ENCODE measurements around the gene WASF2.
"Not testable (repeated sequence)": the region's sequence is repeated elsewhere in the genome, so short reads cannot be mapped to it uniquely, and the experiment has no call there.

The WASF2 gene

DNA sequence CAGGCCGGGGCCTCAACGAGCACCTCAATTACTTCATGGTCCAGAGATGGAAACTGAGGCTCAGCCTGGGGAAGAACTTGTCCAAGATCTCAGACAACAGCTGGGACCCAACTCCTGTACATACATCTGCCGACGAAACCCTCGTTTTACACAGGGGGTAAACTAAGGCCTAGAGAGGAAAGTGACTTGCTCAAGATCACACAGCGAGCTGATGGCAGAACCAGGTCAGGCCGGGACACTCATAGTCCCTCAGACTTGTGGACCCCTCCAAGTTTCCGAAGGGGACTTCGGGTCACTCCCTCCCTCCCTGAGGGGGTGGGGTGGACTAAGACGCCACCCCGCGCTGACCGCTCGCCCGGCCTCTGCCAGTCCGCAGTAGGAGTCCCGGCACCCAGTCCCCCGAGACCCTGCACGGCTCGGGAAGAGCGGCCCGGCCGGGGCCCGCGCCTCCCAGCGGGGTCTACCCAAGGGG is 430 bp downstream of the WASF2 start:
- H3K27me3 ChIP-seq (ENCODE audit: control insufficient read depth in 1 of 2, insufficient read depth in 2 of 2, low read length in 2 of 2): no peaks in the 10 kb centered on the region
- H3K4me3 ChIP-seq (ENCODE audit: low read length in 2 of 2): peak overlapping the region; percentile 89 to 99
- H3K27ac ChIP-seq (ENCODE audit: low read length): peak overlapping the region; percentile 94
- no peaks in the 10 kb centered on the region for H3K36me3 ChIP-seq (ENCODE audit: control insufficient read depth in 2 of 2, insufficient read depth in 2 of 2, low read length in 2 of 2)
- peaks cover 32% of the 10 kb centered on the region for H3K4me1 ChIP-seq (ENCODE audit: control insufficient read depth, insufficient read depth, low read length)
- H3K9me3 ChIP-seq (ENCODE audit: control insufficient read depth in 2 of 2, low read length in 2 of 2): no peaks in the 10 kb centered on the region
- peak overlapping the region; percentile 96 to 99 for H3K9ac ChIP-seq (ENCODE audit: low read length in 2 of 2)

DNA sequence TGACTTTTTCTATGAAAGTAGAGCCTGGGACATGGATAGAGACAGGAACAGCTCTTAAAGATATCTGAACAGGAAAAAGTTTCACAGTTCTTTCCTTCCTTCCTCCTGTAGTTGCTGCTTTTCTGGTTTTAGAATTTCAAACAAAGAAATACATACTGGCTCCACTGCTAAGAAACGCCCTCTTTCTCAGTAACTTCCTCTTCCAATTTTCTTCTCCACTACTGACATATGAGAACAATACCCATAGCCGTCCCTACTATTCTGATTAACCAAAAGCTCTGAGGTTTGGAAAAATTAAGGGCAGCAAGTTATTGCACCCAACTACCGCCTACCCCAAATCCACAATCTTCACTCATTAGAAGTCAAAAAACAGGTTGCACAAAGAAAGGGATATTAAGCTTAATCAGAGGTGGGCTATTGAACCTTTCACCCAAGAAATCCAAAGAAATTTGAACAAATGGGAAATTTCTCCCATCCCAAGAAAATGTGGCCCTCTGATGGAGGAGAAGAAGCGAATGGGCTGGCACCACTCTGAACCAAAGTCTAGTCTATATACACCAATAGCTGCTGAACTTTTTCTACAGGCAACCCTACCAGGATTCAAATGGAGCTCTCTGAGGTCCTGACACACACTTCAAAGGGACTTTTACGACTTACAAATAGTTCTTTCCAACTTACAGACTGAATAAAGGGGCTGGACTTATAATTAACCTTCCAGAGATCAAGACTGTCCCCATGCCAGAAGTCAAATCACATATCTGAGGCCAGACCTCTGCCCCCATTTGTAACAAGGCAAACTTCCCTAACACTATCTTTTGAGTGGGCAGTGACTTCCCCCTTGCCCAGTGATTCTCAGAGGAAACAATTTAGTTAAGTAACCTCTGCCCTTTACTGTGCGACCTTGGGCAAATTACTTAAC is 1.7 kb downstream of the WASF2 start:
- H3K27me3 ChIP-seq (ENCODE audit: control insufficient read depth in 1 of 2, insufficient read depth in 2 of 2, low read length in 2 of 2): no peaks in the 10 kb centered on the region
- peak overlapping the region; percentile 94 for H3K27ac ChIP-seq (ENCODE audit: low read length)
- H3K4me3 ChIP-seq (ENCODE audit: low read length in 2 of 2): peak overlapping the region; percentile 89 to 99
- peak overlapping the region; percentile 65 to 99 for H3K9ac ChIP-seq (ENCODE audit: low read length in 2 of 2)
- peaks cover 32% of the 10 kb centered on the region for H3K4me1 ChIP-seq (ENCODE audit: control insufficient read depth, insufficient read depth, low read length)
- H3K9me3 ChIP-seq (ENCODE audit: control insufficient read depth in 2 of 2, low read length in 2 of 2): no peaks in the 10 kb centered on the region
- no peaks in the 10 kb centered on the region for H3K36me3 ChIP-seq (ENCODE audit: control insufficient read depth in 2 of 2, insufficient read depth in 2 of 2, low read length in 2 of 2)

DNA sequence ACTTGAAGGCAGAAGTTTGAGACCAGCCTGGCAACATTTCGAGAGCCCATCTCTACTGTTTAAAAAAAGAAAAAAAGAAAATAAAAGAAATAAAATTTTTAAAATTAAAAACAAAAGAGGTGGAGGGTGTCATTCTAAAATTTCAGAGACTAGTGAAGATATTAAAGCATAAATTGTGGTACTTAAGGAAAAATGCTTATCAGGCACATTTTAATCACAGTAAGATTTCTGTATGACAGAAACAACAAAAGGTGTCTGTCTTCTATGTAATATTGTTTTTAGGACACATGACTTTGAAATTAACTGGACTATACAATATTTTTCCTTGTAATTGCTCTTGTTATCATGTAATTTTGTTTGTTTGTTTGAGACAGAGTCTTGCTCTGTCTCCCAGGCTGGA is 4.6 kb downstream of the WASF2 start:
- no peak overlapping the region for H3K9ac ChIP-seq (ENCODE audit: low read length in 2 of 2)
- no peak overlapping the region for H3K27ac ChIP-seq (ENCODE audit: low read length)
- no peak overlapping the region for H3K4me3 ChIP-seq (ENCODE audit: low read length in 2 of 2)
- no peaks in the 10 kb centered on the region for H3K27me3 ChIP-seq (ENCODE audit: control insufficient read depth in 1 of 2, insufficient read depth in 2 of 2, low read length in 2 of 2)
- peaks cover 0 to 2% of the 10 kb centered on the region in 2 donors for H3K36me3 ChIP-seq (ENCODE audit: control insufficient read depth in 2 of 2, insufficient read depth in 2 of 2, low read length in 2 of 2)
- H3K9me3 ChIP-seq (ENCODE audit: control insufficient read depth in 2 of 2, low read length in 2 of 2): no peaks in the 10 kb centered on the region
- peaks cover 13% of the 10 kb centered on the region for H3K4me1 ChIP-seq (ENCODE audit: control insufficient read depth, insufficient read depth, low read length)

DNA sequence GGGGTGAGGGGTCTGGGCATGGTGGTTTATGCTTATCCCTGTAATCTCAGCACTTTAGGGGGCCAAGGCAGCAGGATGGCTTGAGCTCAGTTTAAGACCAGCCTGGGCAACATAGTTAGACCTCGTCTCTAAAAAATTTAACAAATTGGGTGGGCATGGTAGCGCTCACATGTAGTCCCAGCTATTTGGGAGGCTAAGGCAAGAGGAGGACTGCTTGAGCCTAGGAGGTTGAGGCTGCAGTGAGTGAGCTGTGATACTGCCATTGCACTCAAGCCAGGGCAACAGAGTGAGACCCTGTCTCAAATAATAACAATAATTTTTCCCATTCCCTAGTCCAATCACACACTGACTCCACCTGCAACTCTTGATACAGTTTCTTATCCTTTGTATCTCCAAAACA is 6.3 kb downstream of the WASF2 start:
- H3K9me3 ChIP-seq (ENCODE audit: control insufficient read depth in 2 of 2, low read length in 2 of 2): no peaks in the 10 kb centered on the region
- no peaks in the 10 kb centered on the region for H3K27me3 ChIP-seq (ENCODE audit: control insufficient read depth in 1 of 2, insufficient read depth in 2 of 2, low read length in 2 of 2)
- H3K4me3 ChIP-seq (ENCODE audit: low read length in 2 of 2): peak overlapping the region in 1 of 2 donors; percentile 2
- H3K9ac ChIP-seq (ENCODE audit: low read length in 2 of 2): no peak overlapping the region
- no peak overlapping the region for H3K27ac ChIP-seq (ENCODE audit: low read length)
- peaks cover 0 to 2% of the 10 kb centered on the region in 2 donors for H3K36me3 ChIP-seq (ENCODE audit: control insufficient read depth in 2 of 2, insufficient read depth in 2 of 2, low read length in 2 of 2)
- peaks cover 8% of the 10 kb centered on the region for H3K4me1 ChIP-seq (ENCODE audit: control insufficient read depth, insufficient read depth, low read length)

DNA sequence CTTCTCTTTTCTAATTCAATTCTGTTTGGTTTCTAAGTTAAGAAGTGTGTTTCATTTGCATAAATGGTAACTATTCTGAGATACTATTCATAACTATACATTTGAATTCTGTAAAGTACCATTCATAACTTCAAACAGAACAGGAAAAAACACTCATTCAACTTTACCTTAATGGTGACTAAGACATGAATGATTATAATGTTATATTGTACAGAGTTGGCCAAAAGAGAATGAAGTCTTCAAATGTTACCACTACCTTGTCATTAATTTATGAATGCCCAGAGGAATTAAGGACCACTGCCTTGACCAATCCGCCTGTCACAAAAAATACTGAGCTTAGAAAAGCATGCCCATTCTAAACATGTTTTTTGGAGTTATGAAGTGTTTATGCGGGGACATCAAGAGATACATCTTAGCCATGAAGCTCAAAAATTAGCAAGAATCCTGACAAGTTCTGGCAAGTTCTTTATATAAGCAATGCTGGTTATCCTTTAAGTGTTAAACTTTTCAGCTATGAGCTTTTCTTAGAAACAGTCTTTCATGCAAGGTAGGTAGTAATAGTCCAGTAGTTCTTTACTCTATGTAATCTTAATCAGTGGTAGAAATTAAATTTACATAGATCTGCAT is 7.9 kb downstream of the WASF2 start:
- H3K9me3 ChIP-seq (ENCODE audit: control insufficient read depth in 2 of 2, low read length in 2 of 2): no peaks in the 10 kb centered on the region
- peaks cover 0 to 2% of the 10 kb centered on the region in 2 donors for H3K36me3 ChIP-seq (ENCODE audit: control insufficient read depth in 2 of 2, insufficient read depth in 2 of 2, low read length in 2 of 2)
- no peak overlapping the region for H3K4me3 ChIP-seq (ENCODE audit: low read length in 2 of 2)
- H3K27me3 ChIP-seq (ENCODE audit: control insufficient read depth in 1 of 2, insufficient read depth in 2 of 2, low read length in 2 of 2): no peaks in the 10 kb centered on the region
- no peak overlapping the region for H3K27ac ChIP-seq (ENCODE audit: low read length)
- H3K9ac ChIP-seq (ENCODE audit: low read length in 2 of 2): peak overlapping the region in 1 of 2 donors; percentile 32
- H3K4me1 ChIP-seq (ENCODE audit: control insufficient read depth, insufficient read depth, low read length): peaks cover 4% of the 10 kb centered on the region

DNA sequence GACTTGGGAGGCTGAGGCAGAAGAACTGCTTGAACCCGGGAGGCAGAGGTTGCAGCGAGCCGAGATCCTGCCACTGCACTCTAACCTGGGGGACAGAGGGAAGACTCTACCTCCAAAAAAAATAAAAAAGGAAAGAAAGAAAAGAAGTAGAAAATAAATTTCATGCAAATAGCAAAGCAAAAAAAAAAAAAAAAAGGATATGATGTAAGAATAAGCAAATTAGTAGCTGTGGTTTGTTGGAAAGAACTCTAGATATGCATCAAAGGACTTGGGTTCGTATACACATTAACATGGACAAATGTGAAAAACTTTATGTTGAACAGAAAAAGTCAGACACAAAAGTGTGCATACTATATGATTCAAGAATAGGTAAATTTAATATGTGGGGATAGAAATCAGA is 11.9 kb downstream of the WASF2 start:
- H3K9me3 ChIP-seq (ENCODE audit: control insufficient read depth in 2 of 2, low read length in 2 of 2): no peaks in the 10 kb centered on the region
- no peak overlapping the region for H3K9ac ChIP-seq (ENCODE audit: low read length in 2 of 2)
- H3K36me3 ChIP-seq (ENCODE audit: control insufficient read depth in 2 of 2, insufficient read depth in 2 of 2, low read length in 2 of 2): peaks cover 0 to 2% of the 10 kb centered on the region in 2 donors
- peaks cover 26% of the 10 kb centered on the region for H3K4me1 ChIP-seq (ENCODE audit: control insufficient read depth, insufficient read depth, low read length)
- no peak overlapping the region for H3K4me3 ChIP-seq (ENCODE audit: low read length in 2 of 2)
- no peaks in the 10 kb centered on the region for H3K27me3 ChIP-seq (ENCODE audit: control insufficient read depth in 1 of 2, insufficient read depth in 2 of 2, low read length in 2 of 2)
- H3K27ac ChIP-seq (ENCODE audit: low read length): no peak overlapping the region

DNA sequence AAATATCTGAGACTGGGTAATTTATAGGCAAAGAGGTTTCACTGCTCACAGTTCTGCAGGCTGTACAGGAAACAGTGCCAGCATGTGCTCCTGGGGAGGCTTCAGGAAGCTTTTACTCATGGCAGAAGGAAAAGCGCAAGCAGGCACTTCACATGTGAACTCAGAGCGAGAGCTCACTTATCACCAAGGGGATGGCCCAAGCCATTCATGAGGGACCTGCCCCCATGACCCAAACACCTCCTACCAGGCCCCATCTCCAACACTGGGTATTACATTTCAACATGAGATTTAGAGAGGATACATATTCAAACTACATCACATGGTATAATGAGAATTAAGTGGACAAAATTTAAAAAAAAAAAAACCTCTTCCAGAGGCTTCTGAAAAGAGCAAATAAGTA is 13.7 kb downstream of the WASF2 start:
- no peak overlapping the region for H3K4me3 ChIP-seq (ENCODE audit: low read length in 2 of 2)
- no peak overlapping the region for H3K9ac ChIP-seq (ENCODE audit: low read length in 2 of 2)
- H3K27ac ChIP-seq (ENCODE audit: low read length): no peak overlapping the region
- no peaks in the 10 kb centered on the region for H3K36me3 ChIP-seq (ENCODE audit: control insufficient read depth in 2 of 2, insufficient read depth in 2 of 2, low read length in 2 of 2)
- H3K4me1 ChIP-seq (ENCODE audit: control insufficient read depth, insufficient read depth, low read length): peaks cover 22% of the 10 kb centered on the region
- no peaks in the 10 kb centered on the region for H3K27me3 ChIP-seq (ENCODE audit: control insufficient read depth in 1 of 2, insufficient read depth in 2 of 2, low read length in 2 of 2)
- no peaks in the 10 kb centered on the region for H3K9me3 ChIP-seq (ENCODE audit: control insufficient read depth in 2 of 2, low read length in 2 of 2)

DNA sequence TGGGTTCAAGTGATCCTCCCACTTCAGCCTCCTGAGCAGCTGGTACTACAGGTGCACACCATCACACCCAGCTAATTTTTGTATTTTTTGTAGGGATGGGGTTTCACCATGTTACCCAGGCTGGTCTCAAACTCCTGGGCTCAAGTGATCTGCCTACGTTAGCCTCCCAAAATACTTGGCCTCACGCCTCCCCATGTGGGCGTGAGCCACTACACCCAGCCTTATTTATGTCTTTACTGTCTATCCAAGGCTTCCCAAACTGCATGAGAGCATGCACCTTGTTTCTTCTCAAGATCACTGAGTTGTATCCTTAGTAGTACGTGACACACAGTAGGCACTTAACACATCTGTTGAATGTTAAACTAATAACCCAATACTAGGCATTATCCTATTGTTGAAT is 14.2 kb downstream of the WASF2 start:
- H3K27ac ChIP-seq (ENCODE audit: low read length): no peak overlapping the region
- H3K4me3 ChIP-seq (ENCODE audit: low read length in 2 of 2): no peak overlapping the region
- H3K27me3 ChIP-seq (ENCODE audit: control insufficient read depth in 1 of 2, insufficient read depth in 2 of 2, low read length in 2 of 2): no peaks in the 10 kb centered on the region
- H3K36me3 ChIP-seq (ENCODE audit: control insufficient read depth in 2 of 2, insufficient read depth in 2 of 2, low read length in 2 of 2): no peaks in the 10 kb centered on the region
- H3K9me3 ChIP-seq (ENCODE audit: control insufficient read depth in 2 of 2, low read length in 2 of 2): no peaks in the 10 kb centered on the region
- no peak overlapping the region for H3K9ac ChIP-seq (ENCODE audit: low read length in 2 of 2)
- peaks cover 22% of the 10 kb centered on the region for H3K4me1 ChIP-seq (ENCODE audit: control insufficient read depth, insufficient read depth, low read length)

DNA sequence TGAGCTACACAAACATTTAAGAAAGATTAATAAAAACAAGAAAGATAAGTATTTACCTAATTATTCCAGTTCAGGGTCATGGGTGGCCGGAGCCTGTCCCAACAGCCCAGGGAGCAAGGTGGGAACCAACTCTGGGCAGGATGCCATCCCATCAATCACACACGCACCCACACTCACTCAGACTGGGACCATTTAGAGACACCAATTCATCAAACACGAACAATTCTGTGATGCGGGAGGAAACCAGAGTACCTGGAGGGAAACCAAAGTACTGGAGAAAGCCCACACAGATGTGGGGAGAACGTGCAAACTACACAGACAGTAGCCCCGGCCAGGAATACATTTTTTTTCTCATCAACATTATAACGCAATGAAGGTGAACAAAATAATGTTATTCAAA is 16.2 kb downstream of the WASF2 start:
- H3K9ac ChIP-seq (ENCODE audit: low read length in 2 of 2): no peak overlapping the region
- peaks cover 22% of the 10 kb centered on the region for H3K4me1 ChIP-seq (ENCODE audit: control insufficient read depth, insufficient read depth, low read length)
- no peaks in the 10 kb centered on the region for H3K36me3 ChIP-seq (ENCODE audit: control insufficient read depth in 2 of 2, insufficient read depth in 2 of 2, low read length in 2 of 2)
- H3K27ac ChIP-seq (ENCODE audit: low read length): peak overlapping the region; percentile 11
- H3K9me3 ChIP-seq (ENCODE audit: control insufficient read depth in 2 of 2, low read length in 2 of 2): no peaks in the 10 kb centered on the region
- H3K4me3 ChIP-seq (ENCODE audit: low read length in 2 of 2): peak overlapping the region in 1 of 2 donors; percentile 15
- H3K27me3 ChIP-seq (ENCODE audit: control insufficient read depth in 1 of 2, insufficient read depth in 2 of 2, low read length in 2 of 2): no peaks in the 10 kb centered on the region

DNA sequence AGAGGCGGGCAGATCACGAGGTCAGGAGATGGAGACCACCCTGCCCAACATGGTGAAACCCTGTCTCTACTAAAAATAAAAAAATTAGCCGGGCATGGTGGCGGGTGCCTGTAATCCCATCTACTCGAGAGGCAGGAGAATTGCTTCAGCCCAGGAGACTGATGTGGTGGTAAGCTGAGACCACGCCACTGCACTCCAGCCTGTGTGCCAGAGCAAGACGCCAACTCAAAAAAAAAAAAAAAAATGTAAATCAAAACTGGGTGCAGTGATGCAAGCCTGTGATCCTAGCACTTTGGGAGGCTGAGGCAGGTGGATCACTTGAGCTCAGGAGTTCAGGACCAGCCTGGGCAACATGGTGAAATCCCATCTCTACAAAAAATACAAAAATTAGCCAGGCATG is 17.9 kb downstream of the WASF2 start:
- H3K27me3 ChIP-seq (ENCODE audit: control insufficient read depth in 1 of 2, insufficient read depth in 2 of 2, low read length in 2 of 2); H3K9ac ChIP-seq (ENCODE audit: low read length in 2 of 2); H3K36me3 ChIP-seq (ENCODE audit: control insufficient read depth in 2 of 2, insufficient read depth in 2 of 2, low read length in 2 of 2); H3K9me3 ChIP-seq (ENCODE audit: control insufficient read depth in 2 of 2, low read length in 2 of 2); H3K27ac ChIP-seq (ENCODE audit: low read length); H3K4me3 ChIP-seq (ENCODE audit: low read length in 2 of 2): not testable (repeated sequence)
- peaks cover 22% of the 10 kb centered on the region for H3K4me1 ChIP-seq (ENCODE audit: control insufficient read depth, insufficient read depth, low read length)

DNA sequence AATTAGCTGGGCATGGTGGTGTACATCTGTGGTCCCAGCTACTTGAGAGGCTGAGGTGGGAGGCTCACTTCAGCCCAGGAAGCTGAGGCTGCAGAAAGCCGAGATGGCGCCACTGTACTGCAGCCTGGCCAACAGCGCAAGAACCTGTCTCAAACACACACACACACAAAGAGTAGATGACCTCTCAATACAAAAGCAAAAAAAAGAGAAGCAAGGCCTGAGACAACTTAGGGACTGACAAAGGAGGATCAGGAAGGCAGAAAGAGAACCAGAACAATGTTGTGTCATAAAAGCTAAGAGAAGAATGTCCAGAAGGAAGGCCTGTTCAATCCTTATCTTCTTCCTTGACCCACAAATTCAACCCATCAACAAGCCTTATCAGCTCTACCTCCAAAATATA is 18.5 kb downstream of the WASF2 start:
- no peak overlapping the region for H3K27ac ChIP-seq (ENCODE audit: low read length)
- no peak overlapping the region for H3K4me3 ChIP-seq (ENCODE audit: low read length in 2 of 2)
- peaks cover 23% of the 10 kb centered on the region for H3K4me1 ChIP-seq (ENCODE audit: control insufficient read depth, insufficient read depth, low read length)
- H3K27me3 ChIP-seq (ENCODE audit: control insufficient read depth in 1 of 2, insufficient read depth in 2 of 2, low read length in 2 of 2): no peaks in the 10 kb centered on the region
- H3K36me3 ChIP-seq (ENCODE audit: control insufficient read depth in 2 of 2, insufficient read depth in 2 of 2, low read length in 2 of 2): no peaks in the 10 kb centered on the region
- H3K9me3 ChIP-seq (ENCODE audit: control insufficient read depth in 2 of 2, low read length in 2 of 2): no peaks in the 10 kb centered on the region
- no peak overlapping the region for H3K9ac ChIP-seq (ENCODE audit: low read length in 2 of 2)
